HepG2 (cell line): Measurements from ENCODE around the gene HECTD4. TPM values are rescaled to one million over a fixed set of nuclear protein-coding genes. Genes with fewer than 3 reads are reported as not detected.

Experiments used
- CBX2 ChIP-seq, 2 experiments: fragments of 200-600 bp in 1 of 2; sonication (generic); formaldehyde crosslinking in 1 of 2; IDR thresholded peaks; 2 replicates each; pipeline versions ENCODE4 v1.7.0 to v1.8.1; 2018 to 2022; ENCODE audit warnings: low read depth in 2 of 2, low read length in 1 of 2, mild to moderate bottlenecking in 1 of 2, missing genetic modification reagents in 1 of 2
- CCAR2 ChIP-seq: fragments of 200-400 bp; formaldehyde crosslinking; optimal IDR thresholded peaks from 2 replicates; pipeline ENCODE3; 2018; ENCODE audit warnings: low read depth, mild to moderate bottlenecking, low read length, moderate library complexity
- DMAP1 ChIP-seq: IDR thresholded peaks from 2 replicates; pipeline ENCODE4 v1.6.1; 2016
- EEA1 ChIP-seq: sonication (generic); formaldehyde crosslinking; IDR thresholded peaks from 2 replicates; pipeline ENCODE4 v1.5.1; 2020; ENCODE audit warnings: mild to moderate bottlenecking, missing genetic modification reagents, borderline replicate concordance
- GZF1 ChIP-seq: sonication (generic); formaldehyde crosslinking; IDR thresholded peaks from 2 replicates; pipeline ENCODE4 v1.5.1; 2020; ENCODE audit warnings: mild to moderate bottlenecking, missing genetic modification reagents
- HCFC1 ChIP-seq: fragments of 150-350 bp; IDR thresholded peaks from 2 replicates; pipeline ENCODE4 v1.6.1; 2014; ENCODE audit warnings: low read depth, low read length
- HIVEP1 ChIP-seq: sonication (generic); formaldehyde crosslinking; IDR thresholded peaks from 2 replicates; pipeline ENCODE4 v1.4.0; 2020; ENCODE audit warnings: mild to moderate bottlenecking, missing genetic modification reagents
- MIER3 ChIP-seq: IDR thresholded peaks from 2 replicates; pipeline ENCODE4 v1.6.1; 2016; ENCODE audit warnings: missing compliant biosample characterization, borderline replicate concordance
- MNT ChIP-seq: fragments of 450-650 bp; IDR thresholded peaks from 2 replicates; pipeline ENCODE4 v1.6.1; 2016
- NFIB ChIP-seq: sonication (generic); formaldehyde crosslinking; IDR thresholded peaks from 2 replicates; pipeline ENCODE4 v1.9.0; 2021; ENCODE audit warnings: missing genetic modification reagents, mild to moderate bottlenecking, borderline replicate concordance
- NR0B2 ChIP-seq: sonication (generic); formaldehyde crosslinking; IDR thresholded peaks from 2 replicates; pipeline ENCODE4 v1.4.0; 2020; ENCODE audit warnings: mild to moderate bottlenecking, missing genetic modification reagents
- NR1H2 ChIP-seq: sonication (generic); formaldehyde crosslinking; IDR thresholded peaks from 2 replicates; pipeline ENCODE4 v1.8.1; 2022; ENCODE audit warnings: low read depth, missing genetic modification reagents, borderline replicate concordance
- NR2C2 ChIP-seq: sonication (generic); formaldehyde crosslinking; IDR thresholded peaks from 2 replicates; pipeline ENCODE4 v1.4.0; 2020; ENCODE audit warnings: missing genetic modification reagents, mild to moderate bottlenecking, moderate library complexity, borderline replicate concordance
- NR2F6 ChIP-seq, 2 experiments: IDR thresholded peaks; 2 replicates each; pipeline ENCODE4 v1.6.1; 2016; ENCODE audit warnings: antibody characterized with exemption in 1 of 2, mild to moderate bottlenecking in 1 of 2
- RFXANK ChIP-seq: IDR thresholded peaks from 2 replicates; pipeline ENCODE4 v1.6.1; 2016
- SALL1 ChIP-seq: sonication (generic); formaldehyde crosslinking; IDR thresholded peaks from 2 replicates; pipeline ENCODE4 v1.8.0; 2022; ENCODE audit warnings: mild to moderate bottlenecking, missing genetic modification reagents
- SNAPC4 ChIP-seq: sonication (generic); formaldehyde crosslinking; IDR thresholded peaks from 2 replicates; pipeline ENCODE4 v1.4.0; 2020; ENCODE audit warnings: mild to moderate bottlenecking, missing genetic modification reagents
- TAF1 ChIP-seq: sonication (generic); formaldehyde crosslinking; IDR thresholded peaks from 2 replicates; pipeline ENCODE4 v1.4.0; 2020; ENCODE audit warnings: missing genetic modification reagents
- TCF7 ChIP-seq: sonication (generic); IDR thresholded peaks from 2 replicates; pipeline ENCODE4 v1.6.1; 2016; ENCODE audit warnings: antibody characterized with exemption, low read depth
- ZNF337 ChIP-seq: sonication (generic); formaldehyde crosslinking; IDR thresholded peaks from 2 replicates; pipeline ENCODE4 v1.5.1; 2020; ENCODE audit warnings: missing genetic modification reagents, low read depth, mild to moderate bottlenecking, borderline replicate concordance
- ZNF530 ChIP-seq: sonication (generic); formaldehyde crosslinking; IDR thresholded peaks from 2 replicates; pipeline ENCODE4 v1.5.0; 2020; ENCODE audit warnings: low read depth, mild to moderate bottlenecking, missing genetic modification reagents
- polyA plus RNA-seq, 8 experiments: library from polyadenylated mRNA; depleted of rRNA in 3 of 8; stranded (reverse) in 7 of 8; unstranded in 1 of 8; fragments of >200 nt; fragmentation: Illumina TruSeq in 4 of 8; extraction: Trizol in 4 of 8; gene quantifications; 2 replicates each; pipeline versions ENCODE4 v1.2.1 to v1.2.3, GENCODE V29; 2011 to 2016; ENCODE audit warnings: low read depth in 4 of 8, missing spikeins in 1 of 8, mixed read lengths in 1 of 8; ENCODE audit not compliant: insufficient read depth in 1 of 8
- total RNA-seq, 5 experiments: library from RNA; depleted of rRNA; stranded (reverse); fragments of >200 nt; fragmentation: Illumina TruSeq; extraction: Trizol; gene quantifications; 2 replicates each; pipeline ENCODE4 v1.2.3, GENCODE V29; 2016; ENCODE audit warnings: low read depth in 1 of 5

The HECTD4 gene
- total and polyA plus RNA-seq, 2 of the 13 experiments (the other 11 are each of a cell fraction or from before 2014, with no cell fraction given) = 9.0 to 11.4 TPM

GRCh38 chr12:112381883-112382796 lies at the start of gene HECTD4 (continued):
- TF ChIP-seq CCAR2 (no peak), TAF1 (peak; percentile 86), NR0B2 (CRISPR knock-in tag) (peak; percentile 77), TCF7 (no peak), GZF1 (CRISPR knock-in tag) (no peak), NFIB (no peak), ZNF337 (no peak), ZNF530 (CRISPR knock-in tag) (no peak), NR2C2 (CRISPR knock-in tag) (peak; percentile 69), MIER3 (CRISPR knock-in tag) (no peak), MNT (0 out of 2 replicates have a peak, but pooled peaks have one; percentile 3), SNAPC4 (CRISPR knock-in tag) (no peak), RFXANK (no peak), HCFC1 (peak; percentile 40; the same call in 1 of the 2 replicates), NR2F6 (IDR thresholded peaks at IDR 0.05) (peak; percentile 48), NR2F6 (CRISPR knock-in tag; IDR thresholded peaks at IDR 0.05) (peak; percentile 82), EEA1 (CRISPR knock-in tag) (no peak), NR1H2 (CRISPR knock-in tag) (no peak), DMAP1 (peak; percentile 43; the same call in 1 of the 2 replicates), HIVEP1 (CRISPR knock-in tag) (peak; percentile 77; the same call in 1 of the 2 replicates), SALL1 (CRISPR knock-in tag) (peak; percentile 89), CBX2 (IDR thresholded peaks at IDR 0.05; ENCODE audit: low read depth, low read length) (no peak), CBX2 (CRISPR knock-in tag; IDR thresholded peaks at IDR 0.05; ENCODE audit: low read depth) (no peak)
